ENCODE data around the gene STX8.

Gene STX8

DNA sequence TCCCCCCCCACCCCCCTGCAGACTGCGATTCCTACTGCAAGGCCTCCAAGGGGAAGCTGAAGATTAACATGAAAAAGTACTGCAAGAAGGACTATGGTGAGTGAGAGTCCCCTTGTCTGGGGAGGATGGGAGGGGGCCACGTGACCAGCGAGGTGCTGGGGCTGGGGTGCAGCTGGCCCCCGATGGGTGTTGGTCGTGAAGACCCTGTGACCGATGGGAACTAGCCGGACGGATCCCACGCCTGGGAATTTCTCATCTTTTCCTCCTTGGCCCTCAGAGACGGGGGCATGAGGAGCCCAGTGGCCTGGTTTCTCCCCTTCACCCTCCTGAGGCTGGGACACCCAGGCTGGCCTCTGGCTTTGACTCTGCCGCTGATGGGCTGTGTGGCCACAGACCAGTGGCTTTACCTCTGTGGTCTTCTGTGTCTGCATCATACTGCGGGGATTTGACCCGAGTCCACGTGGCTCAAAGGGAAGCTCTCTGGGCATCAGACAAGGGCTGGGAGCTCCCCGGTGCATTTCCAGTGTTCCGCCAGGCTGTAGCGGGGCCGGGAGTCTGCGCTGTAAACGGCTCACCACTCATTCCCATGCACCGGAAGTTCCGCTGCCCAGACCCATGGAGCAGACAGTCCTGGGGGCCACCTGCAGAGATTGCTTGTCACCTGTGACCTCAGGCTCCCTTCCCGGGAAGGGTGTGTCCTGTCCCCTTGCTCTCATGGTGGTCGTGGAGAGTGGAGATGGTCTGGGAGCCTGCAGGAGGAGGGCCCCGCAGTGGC lies 354.3 kb downstream of the STX8 start:
- DNase-seq, result no peak

- no peak for DNase-seq
Measured at GRCh38 chr17:9220398-9221146, 355.0 kb downstream of the STX8 start.

GRCh38 chr17:9219631-9220397 lies 355.8 kb downstream of the STX8 start:
- DNase-seq, result no peak

DNA sequence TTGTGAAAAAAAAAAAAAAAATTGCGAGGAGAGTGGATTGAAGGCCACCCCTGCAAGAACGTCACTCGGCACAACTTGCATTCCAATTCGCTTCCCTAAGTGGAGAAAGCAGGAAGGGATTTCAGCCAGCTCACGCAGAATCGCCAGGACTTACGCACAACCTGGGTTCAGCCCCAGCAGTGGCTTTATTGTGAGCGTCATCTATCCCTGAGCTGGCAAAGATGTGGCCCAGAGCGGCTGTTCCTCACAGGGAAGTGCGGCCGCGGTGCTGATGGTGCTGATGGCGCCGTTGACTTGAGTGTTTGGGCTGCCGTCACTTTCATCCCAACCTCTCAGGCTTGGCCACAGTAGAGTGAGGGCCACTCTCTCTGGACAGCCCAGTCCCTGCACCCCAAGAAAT lies 356.7 kb downstream of the STX8 start:
- DNase-seq, result no peak

DNA sequence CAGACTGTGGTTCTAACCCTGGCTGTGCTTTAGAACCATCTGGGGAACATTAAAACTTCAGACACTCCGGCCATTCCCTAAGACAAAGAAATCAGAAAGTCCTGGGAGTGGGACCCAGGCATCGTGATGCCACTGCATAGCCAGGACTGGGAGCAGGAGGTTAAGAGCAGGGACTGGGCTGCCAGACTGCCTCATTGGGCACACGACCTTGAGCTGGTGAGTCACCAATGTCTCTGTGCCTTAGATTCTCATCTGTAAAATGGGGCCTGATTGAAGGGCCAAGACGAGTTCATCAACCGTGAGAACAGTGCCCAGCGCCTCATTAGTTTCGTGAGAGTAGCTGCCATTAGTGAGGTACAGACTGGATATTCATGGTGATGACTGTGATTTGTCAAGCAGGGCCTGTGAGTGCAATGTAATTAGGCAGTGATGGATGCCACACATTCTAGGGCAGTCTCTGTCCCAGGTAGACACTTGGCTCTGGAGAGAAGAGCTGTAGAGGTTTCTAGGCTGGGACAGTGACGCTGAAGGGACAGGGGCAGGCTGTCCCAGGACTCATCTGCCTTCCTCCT lies 357.5 kb downstream of the STX8 start:
- no peak for DNase-seq

DNA sequence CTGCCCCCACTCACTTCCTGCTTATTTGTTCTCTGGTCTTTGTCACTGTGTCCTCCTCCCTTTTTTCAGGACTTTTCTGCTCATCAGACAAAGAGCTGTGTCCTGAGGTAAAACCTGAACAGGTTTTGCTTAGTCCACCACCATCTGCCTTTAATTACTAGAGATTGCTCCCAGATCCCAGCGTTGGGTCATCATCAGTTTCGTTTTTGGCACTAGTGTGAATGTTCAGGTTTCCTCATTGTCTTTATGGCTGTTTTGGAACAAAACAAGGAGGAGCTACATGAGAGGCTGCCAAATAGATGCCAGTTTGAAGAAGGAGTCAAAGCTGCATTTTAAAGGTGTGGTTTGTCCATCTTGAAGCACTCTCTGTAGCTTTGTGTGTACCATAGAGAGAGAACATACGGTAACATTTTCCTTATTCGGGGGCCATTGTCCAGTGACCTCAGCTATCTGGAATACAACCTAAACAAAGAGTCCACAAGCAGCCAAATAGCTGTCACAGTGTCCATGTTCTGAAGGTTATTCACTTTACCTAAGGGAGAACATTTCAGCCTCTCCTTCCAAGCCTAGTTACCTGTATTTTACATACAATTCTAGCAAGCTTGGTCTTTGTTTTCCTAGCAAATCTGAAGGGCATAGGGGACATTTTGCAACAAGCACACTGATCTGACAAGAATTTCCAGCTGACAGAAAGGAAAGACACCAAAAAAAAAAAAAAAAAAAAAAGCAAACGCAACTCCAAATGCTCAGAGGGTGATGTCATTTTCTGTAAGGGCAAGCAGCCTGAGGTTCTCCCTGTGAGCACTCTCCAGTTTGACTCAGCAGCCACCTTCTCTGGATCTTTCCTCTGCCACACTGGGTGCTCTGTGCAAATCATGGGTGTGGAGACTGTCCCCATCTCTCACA lies 358.2 kb downstream of the STX8 start:
- DNase-seq, result no peak

GRCh38 chr17:9215465-9215864 lies 360.2 kb downstream of the STX8 start:
- DNase-seq, result no peak

- DNase-seq, result no peak
Measured at GRCh38 chr17:9213303-9213640, 362.3 kb downstream of the STX8 start.

GRCh38 chr17:9212376-9213302 lies 363.0 kb downstream of the STX8 start:
- no peak for DNase-seq

DNA sequence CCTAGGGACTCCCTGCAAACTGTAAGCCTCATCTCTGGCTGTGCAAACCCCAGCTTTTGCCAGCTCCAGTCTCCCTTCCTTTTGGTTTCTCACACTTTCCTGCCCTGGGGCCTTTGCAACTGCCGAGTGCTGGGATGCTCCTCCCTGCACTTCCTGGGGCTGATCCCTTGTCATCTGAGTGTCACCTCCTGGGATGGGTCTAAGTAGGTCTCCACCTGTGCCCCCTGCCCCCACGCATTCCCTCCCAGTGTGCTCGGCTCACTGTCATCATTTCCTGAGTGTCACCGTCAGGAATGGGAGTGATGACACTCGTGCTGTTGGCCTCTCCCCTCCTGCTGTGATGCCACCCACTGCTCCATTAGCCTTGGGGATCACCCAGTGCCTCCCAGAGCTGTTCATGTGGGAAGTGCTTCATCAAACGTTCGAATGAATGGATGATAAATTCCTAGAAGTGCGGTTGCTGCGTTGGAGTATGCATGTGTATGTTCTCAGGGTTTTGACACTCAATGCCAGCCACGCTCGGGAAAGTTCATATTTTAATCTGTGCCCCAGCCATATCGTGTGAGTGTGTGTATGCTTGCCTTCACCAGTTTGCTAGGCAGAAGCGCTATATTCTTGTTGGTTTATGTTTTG lies 364.4 kb downstream of the STX8 start:
- no peak for DNase-seq

DNA sequence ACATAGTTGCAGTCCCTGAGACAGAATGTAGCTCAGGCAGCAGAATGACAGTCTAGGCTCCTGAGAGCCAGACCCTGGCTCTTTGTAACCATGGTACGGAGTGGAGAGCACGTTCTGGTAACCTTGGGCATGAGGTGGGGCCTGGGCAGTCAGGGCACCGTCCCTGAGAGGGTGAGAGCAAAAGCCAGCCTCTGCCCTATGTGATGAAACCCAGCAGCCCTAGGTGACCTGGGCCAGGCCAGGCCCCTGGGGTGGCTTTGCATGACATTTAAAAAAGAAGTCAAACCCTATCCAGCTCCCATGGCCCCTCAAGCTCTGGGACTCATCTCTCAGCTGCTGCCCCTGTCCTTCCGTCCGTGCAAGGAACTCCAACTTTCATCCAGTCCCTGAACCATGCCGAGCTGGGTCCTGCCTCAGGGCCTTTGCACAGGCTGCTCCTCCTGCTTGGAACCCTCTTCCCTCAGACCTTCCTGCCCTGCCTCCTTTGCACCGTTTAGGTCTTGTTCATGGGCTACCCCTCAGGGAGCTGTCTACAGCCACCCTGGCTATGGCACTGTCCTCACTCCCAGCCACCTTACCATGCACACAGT lies 365.7 kb downstream of the STX8 start:
- no peak for DNase-seq

DNA sequence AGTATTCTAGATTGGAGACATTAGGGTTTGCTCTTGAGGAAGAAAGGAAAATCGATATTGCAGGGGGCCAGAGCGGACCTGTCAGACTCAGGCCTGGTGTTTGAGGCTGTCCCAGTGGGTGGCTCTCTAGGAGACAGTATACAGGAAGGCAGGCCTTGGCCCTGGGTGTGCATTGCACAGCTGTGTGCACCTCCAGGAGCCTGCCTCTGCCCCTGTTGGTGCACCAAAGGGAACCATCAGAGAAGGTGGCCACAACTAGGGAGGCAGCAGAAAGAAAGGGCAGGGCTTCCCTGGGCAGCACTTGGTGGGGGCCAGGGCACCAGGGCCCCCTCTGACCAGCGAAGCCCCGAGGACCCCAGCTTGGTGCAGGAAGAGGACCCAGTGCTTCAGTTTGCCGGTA lies 366.3 kb downstream of the STX8 start:
- no peak for DNase-seq

DNA sequence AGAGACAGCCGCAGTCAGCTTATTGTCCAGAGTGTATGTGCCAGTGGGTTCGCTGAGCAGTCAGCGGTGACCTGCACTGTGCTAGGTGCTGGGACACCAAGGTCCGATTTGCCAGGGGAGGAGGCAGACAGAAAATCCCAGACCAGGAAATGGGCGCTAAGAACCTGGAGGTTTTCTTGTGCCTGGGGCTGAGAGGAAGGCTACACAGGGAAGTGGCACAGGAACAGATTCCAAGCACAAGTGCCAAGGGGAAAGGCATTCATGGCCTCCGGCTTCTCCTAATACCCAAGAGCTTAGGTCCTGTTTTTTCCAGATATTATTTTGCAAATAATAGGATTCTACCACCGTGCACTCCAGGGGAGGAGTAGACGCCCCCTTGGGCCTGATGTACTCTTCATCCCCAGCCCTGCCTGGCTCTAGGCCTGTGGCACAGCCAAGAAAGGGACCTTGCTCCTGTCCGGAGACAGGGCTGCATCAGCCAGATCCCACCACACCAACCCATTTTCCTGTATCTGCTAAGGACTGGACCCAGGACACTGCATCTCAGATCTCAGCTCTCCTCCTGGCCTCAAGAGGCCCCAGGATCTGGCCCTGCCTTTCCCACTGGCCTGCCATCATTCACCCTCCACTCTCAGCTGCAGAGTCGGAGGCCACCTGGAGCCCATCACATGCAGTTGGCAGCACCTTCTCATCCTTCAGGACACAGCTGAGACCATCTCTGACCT lies 367.1 kb downstream of the STX8 start:
- DNase-seq, result no peak

DNA sequence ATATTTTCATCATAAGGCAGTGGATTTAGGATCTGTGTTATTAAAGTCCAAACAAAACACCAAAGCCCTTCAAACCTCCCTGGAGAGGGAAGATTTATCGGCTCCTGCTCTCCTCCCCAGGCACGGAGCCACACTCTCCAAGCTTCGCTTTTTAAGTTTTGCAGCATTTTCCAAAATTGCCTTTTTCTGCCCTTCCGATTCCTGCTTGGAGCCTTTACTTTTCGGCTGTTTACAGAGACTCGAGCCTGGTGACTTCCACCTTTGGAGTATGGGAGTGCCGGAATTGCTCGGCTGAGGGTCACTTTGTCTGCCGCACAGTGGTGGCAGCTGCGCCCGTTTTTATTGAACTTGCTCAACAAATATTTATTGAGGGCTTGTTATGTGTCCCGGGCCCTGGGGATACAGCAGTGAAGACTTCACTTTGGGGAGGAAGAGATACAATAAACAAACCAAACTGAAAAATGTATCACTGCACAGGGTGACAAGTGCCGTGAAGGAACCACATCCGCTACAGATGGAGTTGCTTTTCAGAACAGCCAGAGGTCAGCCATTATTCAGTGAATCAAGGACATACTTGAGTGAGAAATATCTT lies 368.8 kb downstream of the STX8 start:
- no peak for DNase-seq

GRCh38 chr17:9206410-9206703 lies 369.3 kb downstream of the STX8 start:
- no peak for DNase-seq

GRCh38 chr17:9205520-9206409 lies 369.9 kb downstream of the STX8 start:
- DNase-seq, result no peak

DNA sequence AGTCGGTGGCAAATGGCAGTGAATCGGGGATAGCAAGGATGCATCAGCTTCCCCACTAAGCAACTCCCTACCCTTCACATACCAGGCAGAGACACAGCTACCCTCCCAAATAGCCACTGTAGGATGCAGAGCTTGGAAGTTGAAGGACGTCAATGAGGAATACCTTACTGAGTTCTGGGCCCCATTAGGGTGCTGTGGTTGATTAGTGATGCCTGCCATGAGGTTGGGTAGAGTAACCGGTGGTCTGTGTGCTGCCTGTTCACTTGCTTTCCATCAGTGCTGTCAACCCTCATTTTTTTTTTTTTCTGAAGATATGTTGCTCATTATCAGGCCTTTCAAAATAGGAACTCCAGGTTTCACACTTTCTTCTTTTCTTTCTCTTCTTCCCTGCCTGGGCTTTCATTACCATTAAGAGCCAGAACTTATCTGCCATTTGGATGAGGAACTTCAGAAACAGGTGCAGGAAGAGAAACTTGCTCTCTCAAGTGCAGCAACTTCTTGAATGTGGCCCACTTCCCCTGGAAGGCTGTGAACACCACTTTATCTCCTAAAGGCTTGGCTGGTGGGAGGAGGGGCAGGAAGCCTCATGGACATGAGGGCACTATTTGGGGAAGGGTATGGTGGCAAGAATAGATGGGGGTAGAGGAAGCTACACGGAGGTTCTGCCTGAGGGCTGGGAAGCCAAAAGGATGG lies 370.8 kb downstream of the STX8 start:
- no peak for DNase-seq

Data from stimulated activated CD4-positive, alpha-beta T cell treated with anti-CD3 and anti-CD28 coated beads, Interleukin-4, amount 100 ng/mL, for 24 hours (primary cell).